ENCODE measurements around the gene ZMIZ1. TPM values are rescaled to one million over a fixed set of nuclear protein-coding genes. Genes with fewer than 3 reads are reported as not detected.

Gene ZMIZ1
- total RNA-seq, 4 donors from 2014 or later, result 18.7 to 188 (median 36.7) TPM

DNA sequence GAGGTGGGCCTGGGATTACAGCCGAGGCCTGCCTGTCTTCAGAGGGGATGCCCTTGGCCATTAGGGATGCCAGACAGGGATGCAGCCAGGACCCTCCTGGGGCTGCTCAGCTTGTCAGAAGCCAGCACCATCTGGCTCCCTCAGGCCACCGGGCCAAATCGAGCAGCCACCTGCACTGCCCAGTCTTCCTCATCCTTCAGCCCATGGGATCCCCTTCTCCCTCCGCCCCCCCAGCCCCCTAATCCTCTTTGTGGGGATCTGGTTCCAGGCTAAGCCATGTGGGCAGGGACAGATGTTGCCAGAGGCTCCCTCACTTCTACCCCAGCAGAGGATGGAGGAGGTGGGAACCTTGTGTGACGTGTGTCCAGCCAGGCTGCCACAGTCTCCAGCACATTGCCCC lies 141.1 kb downstream of the ZMIZ1 start:
- TF ChIP-seq, protein P1, sequence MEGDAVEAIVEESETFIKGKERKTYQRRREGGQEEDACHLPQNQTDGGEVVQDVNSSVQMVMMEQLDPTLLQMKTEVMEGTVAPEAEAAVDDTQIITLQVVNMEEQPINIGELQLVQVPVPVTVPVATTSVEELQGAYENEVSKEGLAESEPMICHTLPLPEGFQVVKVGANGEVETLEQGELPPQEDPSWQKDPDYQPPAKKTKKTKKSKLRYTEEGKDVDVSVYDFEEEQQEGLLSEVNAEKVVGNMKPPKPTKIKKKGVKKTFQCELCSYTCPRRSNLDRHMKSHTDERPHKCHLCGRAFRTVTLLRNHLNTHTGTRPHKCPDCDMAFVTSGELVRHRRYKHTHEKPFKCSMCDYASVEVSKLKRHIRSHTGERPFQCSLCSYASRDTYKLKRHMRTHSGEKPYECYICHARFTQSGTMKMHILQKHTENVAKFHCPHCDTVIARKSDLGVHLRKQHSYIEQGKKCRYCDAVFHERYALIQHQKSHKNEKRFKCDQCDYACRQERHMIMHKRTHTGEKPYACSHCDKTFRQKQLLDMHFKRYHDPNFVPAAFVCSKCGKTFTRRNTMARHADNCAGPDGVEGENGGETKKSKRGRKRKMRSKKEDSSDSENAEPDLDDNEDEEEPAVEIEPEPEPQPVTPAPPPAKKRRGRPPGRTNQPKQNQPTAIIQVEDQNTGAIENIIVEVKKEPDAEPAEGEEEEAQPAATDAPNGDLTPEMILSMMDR (IDR thresholded peaks at IDR 0.05), result no peak
- no peak for TF ChIP-seq POLR2A (IDR thresholded peaks at IDR 0.05)
- H3K4me3 ChIP-seq, result no peak overlapping the region
- no peaks in the 10 kb centered on the region for H3K27me3 ChIP-seq
- H3K9me3 ChIP-seq, result no peaks in the 10 kb centered on the region
- no peak for DNase-seq
- H3K4me1 ChIP-seq, result no peaks in the 10 kb centered on the region
- intact Hi-C loops (cut with DNase I; ENCODE audit: low total_unique reads), result no loop called here
- H3K36me3 ChIP-seq, result no peaks in the 10 kb centered on the region
- peak overlapping the region in 1 of 2 donors; percentile 7 for H3K27ac ChIP-seq

DNA sequence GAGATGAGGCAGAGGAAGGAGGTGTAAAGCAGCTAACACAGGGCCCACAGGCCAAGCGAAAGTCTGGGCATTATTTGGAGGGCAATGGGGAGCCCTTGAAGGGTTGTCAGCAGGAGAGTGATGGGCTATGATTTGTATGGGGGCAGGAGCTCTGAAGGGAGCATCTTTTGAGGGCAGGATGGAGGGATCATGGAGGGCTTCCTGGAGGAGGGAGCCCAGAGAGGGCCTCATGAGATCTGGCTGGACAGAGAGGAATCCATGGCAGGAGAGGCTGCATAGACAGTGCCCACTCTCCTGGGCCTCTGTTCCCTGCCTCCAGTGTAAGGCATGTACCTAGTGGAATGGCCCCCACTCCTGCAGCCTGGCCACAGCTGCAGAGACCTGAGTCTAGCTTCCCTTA lies 141.9 kb downstream of the ZMIZ1 start:
- Histone ChIP-seq H3K4me3 (no peak overlapping the region), H3K27ac (peak overlapping the region in 1 of 2 donors; percentile 7), H3K27me3 (no peaks in the 10 kb centered on the region), H3K36me3 (no peaks in the 10 kb centered on the region), H3K4me1 (no peaks in the 10 kb centered on the region), H3K9me3 (no peaks in the 10 kb centered on the region)
- intact Hi-C loops (cut with DNase I; ENCODE audit: low total_unique reads), result no loop called here
- TF ChIP-seq, protein P1 (IDR thresholded peaks at IDR 0.05), result no peak
- TF ChIP-seq POLR2A (IDR thresholded peaks at IDR 0.05), result no peak
- DNase-seq, result no peak

DNA sequence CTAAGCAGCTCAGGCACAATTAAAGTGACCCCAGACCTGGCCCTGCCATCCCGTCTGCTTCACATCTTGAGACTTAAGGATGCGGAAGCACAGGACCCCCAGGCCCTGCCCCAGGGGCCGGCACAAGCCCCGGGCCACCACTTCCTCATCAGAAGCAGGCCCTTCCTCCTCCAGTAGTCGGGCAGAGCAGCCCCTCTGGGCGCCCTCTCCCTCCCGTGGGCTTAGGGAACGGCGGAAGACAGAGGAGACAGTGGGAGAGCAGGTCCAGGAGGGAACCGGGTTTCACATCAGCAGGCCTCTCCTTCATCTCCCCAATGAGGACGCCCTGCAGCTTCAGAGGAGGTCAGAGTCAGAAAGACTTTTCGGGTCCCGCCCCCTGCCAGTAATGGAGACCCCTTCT lies 142.8 kb downstream of the ZMIZ1 start:
- DNase-seq, result no peak
- Histone ChIP-seq H3K36me3 (no peaks in the 10 kb centered on the region), H3K27ac (peak overlapping the region in 1 of 2 donors; percentile 21), H3K9me3 (no peaks in the 10 kb centered on the region), H3K27me3 (no peaks in the 10 kb centered on the region), H3K4me1 (no peaks in the 10 kb centered on the region), H3K4me3 (no peak overlapping the region)
- TF ChIP-seq, protein P1 (IDR thresholded peaks at IDR 0.05), result no peak
- no peak for TF ChIP-seq POLR2A (IDR thresholded peaks at IDR 0.05)
- intact Hi-C loops (cut with DNase I; ENCODE audit: low total_unique reads), result no loop called here

DNA sequence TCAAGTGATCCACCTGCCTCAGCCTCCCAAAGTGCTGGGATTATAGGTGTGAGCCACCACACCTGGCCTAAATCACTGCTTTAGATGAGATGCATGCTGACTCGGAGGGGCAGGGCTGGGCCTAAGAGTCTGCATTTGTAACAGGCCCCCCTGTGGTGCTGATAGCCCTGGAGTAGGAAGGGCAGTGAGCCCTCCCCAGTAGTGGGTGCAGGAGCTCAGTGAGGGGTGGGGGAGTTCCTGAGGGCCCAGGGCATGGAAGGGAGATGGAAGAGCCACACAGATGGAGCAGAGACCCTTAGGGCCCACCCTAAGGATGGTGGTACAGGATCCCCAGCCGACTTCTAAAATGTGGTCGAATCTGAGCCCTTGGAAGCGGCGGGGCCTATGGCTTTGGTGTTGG lies 146.8 kb downstream of the ZMIZ1 start:
- Histone ChIP-seq H3K4me1 (peaks cover 0 to 11% of the 10 kb centered on the region in 2 donors), H3K4me3 (no peak overlapping the region), H3K27ac (no peak overlapping the region), H3K27me3 (no peaks in the 10 kb centered on the region), H3K36me3 (no peaks in the 10 kb centered on the region), H3K9me3 (no peaks in the 10 kb centered on the region)
- intact Hi-C loops (cut with DNase I; ENCODE audit: low total_unique reads), result no loop called here
- TF ChIP-seq, protein P1 (IDR thresholded peaks at IDR 0.05), result no peak
- no peak for TF ChIP-seq POLR2A (IDR thresholded peaks at IDR 0.05)
- DNase-seq, result no peak

DNA sequence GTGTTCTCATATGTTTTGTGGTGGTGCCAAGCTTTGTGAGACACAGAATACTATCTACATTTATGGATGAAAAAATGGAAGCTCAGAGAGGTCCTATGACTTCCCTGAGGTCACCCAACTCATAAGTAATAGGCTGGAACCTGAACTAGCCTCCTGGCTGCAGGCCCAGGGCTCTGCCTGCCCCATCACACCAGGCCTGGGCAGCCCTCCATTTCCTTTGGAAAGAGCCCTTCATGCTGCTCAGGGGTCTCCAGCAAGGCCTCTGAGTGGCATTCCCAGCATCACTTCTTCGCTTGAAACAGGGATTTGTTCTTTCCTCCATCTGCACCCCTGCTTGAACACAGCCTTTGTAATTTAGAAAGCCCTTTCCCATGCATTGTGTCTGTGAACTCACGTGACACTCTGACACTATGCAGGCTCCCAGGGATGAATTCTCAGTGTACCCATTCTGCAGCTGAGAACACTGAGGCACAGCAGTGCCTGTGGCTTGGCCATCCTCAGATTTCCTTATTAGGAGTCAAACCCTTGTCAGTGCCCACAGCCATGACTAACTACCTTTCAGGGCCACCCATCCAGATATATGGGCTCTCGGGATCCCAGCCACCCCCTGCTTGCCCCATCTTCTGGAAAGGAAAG lies 150.7 kb downstream of the ZMIZ1 start:
- intact Hi-C loops (cut with DNase I; ENCODE audit: low total_unique reads), result no loop called here

More for the DNA sequence above, 150.7 kb downstream of the ZMIZ1 start:
- H3K36me3 ChIP-seq, result no peaks in the 10 kb centered on the region
- H3K27ac ChIP-seq, result peak overlapping the region; percentile 86 to 89
- peak; percentile 57 to 64 for DNase-seq
- peaks cover 13 to 44% of the 10 kb centered on the region in 2 donors for H3K4me1 ChIP-seq
- H3K27me3 ChIP-seq, result no peaks in the 10 kb centered on the region
- H3K9me3 ChIP-seq, result no peaks in the 10 kb centered on the region
- TF ChIP-seq, protein P1 (IDR thresholded peaks at IDR 0.05), result no peak
- TF ChIP-seq POLR2A (IDR thresholded peaks at IDR 0.05), result no peak
- no peak overlapping the region for H3K4me3 ChIP-seq
